Measurements from ENCODE around the gene CADM3.
A peak's percentile ranks its signal among the peaks of the same experiment; 100 is the strongest.

DNA sequence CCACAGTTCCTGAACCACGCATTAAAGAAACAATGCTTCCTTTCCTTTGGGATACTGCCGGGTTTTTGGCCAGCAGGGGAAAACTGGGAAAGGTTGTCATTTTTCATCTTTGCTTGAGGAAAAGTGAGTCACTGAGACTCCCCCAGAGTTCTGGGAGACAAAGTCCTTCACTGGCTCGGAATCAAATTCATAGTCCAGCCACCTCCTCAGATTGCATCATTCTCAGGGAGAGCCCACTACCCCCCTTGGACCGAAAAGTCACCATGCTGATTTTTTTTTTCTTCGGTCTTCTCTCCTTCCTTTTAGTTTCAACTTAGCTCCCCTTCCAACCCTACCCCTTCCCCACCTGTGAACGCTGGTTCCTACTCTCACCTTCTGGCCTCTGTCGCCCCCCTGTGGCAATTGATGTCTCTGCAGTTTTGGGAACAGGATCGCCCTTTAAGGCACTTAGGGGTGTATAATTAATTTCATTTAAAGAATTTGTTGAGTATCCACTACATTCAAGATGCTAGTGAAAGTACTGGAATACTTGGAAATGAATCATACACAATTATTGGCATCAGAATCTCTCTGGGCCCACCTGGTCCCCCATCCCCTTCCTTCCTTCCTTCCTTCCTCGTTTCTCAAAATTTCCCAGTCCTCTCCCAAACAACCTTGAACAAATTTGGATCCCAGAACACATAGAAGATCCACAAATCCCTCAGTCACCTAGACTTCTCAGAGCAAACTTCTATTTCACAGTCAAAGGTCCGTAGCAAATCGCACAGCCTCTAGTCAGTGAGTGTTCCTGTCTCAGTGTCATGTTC, 40.1 kb downstream of the CADM3 start:
- TF ChIP-seq, protein P1, sequence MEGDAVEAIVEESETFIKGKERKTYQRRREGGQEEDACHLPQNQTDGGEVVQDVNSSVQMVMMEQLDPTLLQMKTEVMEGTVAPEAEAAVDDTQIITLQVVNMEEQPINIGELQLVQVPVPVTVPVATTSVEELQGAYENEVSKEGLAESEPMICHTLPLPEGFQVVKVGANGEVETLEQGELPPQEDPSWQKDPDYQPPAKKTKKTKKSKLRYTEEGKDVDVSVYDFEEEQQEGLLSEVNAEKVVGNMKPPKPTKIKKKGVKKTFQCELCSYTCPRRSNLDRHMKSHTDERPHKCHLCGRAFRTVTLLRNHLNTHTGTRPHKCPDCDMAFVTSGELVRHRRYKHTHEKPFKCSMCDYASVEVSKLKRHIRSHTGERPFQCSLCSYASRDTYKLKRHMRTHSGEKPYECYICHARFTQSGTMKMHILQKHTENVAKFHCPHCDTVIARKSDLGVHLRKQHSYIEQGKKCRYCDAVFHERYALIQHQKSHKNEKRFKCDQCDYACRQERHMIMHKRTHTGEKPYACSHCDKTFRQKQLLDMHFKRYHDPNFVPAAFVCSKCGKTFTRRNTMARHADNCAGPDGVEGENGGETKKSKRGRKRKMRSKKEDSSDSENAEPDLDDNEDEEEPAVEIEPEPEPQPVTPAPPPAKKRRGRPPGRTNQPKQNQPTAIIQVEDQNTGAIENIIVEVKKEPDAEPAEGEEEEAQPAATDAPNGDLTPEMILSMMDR (conservative IDR thresholded peaks at IDR 0.05 in 1 of 2, IDR thresholded peaks at IDR 0.05 in 1 of 2; ENCODE audit: extremely low read depth in 1 of 2, insufficient read depth in 1 of 2, low read depth in 1 of 2, low read length in 2 of 2): peak; percentile 90
- no peak for TF ChIP-seq EZH2 (IDR thresholded peaks at IDR 0.05; ENCODE audit: borderline replicate concordance, low read length)
